HCT116 (cell line): ENCODE measurements around the gene AEBP1. TPM values are rescaled to one million over a fixed set of nuclear protein-coding genes. Genes with fewer than 3 reads are reported as not detected.
A peak's percentile ranks its signal among the peaks of the same experiment; 100 is the strongest.

ENCODE experiments used
- ATAC-seq: fragments of 200-7000 bp; cut with Tn5 transposase; 2 replicates; pipeline ENCODE4 v1.9.1; 2020; ENCODE audit warnings: mild to moderate bottlenecking, moderate library complexity
- BruUV-seq: library from RNA; stranded (reverse); fragments of 400-500 nt; replicated peaks from 2 replicates; lab custom pipeline; 2021; lab: Mats Ljungman, UMichigan
- CTCF ChIA-PET: fragments of 300-600 bp; sonication (Branson Sonifier 250); formaldehyde crosslinking; loops from one replicate; lab custom pipeline; 2021; ENCODE audit warnings: antibody characterized with exemption; lab: Charles Lee
- POLR2A ChIA-PET: fragments of 300-600, 350-600 bp; sonication (Branson Sonifier 250); formaldehyde crosslinking; loops from one replicate; lab custom pipeline; 2021; ENCODE audit warnings: antibody characterized with exemption; lab: Charles Lee
- RAD21 ChIA-PET, 2 experiments: fragments of 300-600 bp; sonication (Branson Sonifier 250); formaldehyde crosslinking; loops; one replicate each; lab custom pipeline; 2023; ENCODE audit warnings: low total read pairs in 2 of 2; ENCODE audit not compliant: uncharacterized antibody in 2 of 2, unreplicated experiment in 2 of 2, low non-redundant PET in 1 of 2; lab: Charles Lee
- DNase-seq: peaks from one replicate; pipeline ENCODE4 v3.0.0-alpha.2; 2010; ENCODE audit warnings: low read depth, low spot score
- H2AFZ ChIP-seq: fragments of 200-600 bp; shearing (Covaris generic), sonication (generic); 2 replicates; pipeline ENCODE4 v1.6.1; 2017; ENCODE audit warnings: low read depth, mixed run types, mixed read lengths, antibody characterized with exemption, low read length; ENCODE audit not compliant: poor library complexity, severe bottlenecking
- H3K27ac ChIP-seq: 2 replicates; pipeline ENCODE4 v1.5.1; 2012; ENCODE audit warnings: low read depth, low read length
- H3K27me3 ChIP-seq: fragments of 200-600 bp; sonication (generic); 2 replicates; pipeline ENCODE4 v1.6.1; 2016; ENCODE audit warnings: mixed run types, low read length, mixed read lengths; ENCODE audit not compliant: insufficient read depth
- H3K36me3 ChIP-seq, 2 experiments: fragments of 200-500 bp in 1 of 2; fragments of 200-600 bp in 1 of 2; sonication (Bioruptor generic) in 1 of 2; sonication (generic) in 1 of 2; 2 replicates each; pipeline versions ENCODE4 v1.5.1 to v1.6.1; 2014 to 2016; ENCODE audit warnings: low read length in 2 of 2, inconsistent platforms in 1 of 2, mixed read lengths in 1 of 2, mixed run types in 1 of 2; ENCODE audit not compliant: insufficient read depth in 2 of 2, control insufficient read depth in 1 of 2
- H3K4me1 ChIP-seq, 2 experiments: fragments of 200-600 bp in 1 of 2; sonication (generic) in 1 of 2; 2 replicates each; pipeline versions ENCODE4 v1.5.1 to v1.6.1; 2012 to 2017; ENCODE audit warnings: low read length in 2 of 2, inconsistent platforms in 1 of 2, mild to moderate bottlenecking in 1 of 2, mixed read lengths in 1 of 2, mixed run types in 1 of 2, moderate library complexity in 1 of 2; ENCODE audit not compliant: insufficient read depth in 2 of 2, control insufficient read depth in 1 of 2
- H3K4me2 ChIP-seq: fragments of 200-600 bp; sonication (generic); 2 replicates; pipeline ENCODE4 v1.6.1; 2017; ENCODE audit warnings: mixed run types, low read length, mixed read lengths
- H3K4me3 ChIP-seq, 2 experiments: fragments of 200-600 bp in 1 of 2; sonication (generic) in 1 of 2; replicated peaks in 1 of 2; 2 replicates each; pipeline ENCODE4 v1.5.1; 2011 to 2016; ENCODE audit warnings: low read length in 2 of 2, control low read depth in 1 of 2, low read depth in 1 of 2, mild to moderate bottlenecking in 1 of 2, mixed read lengths in 1 of 2, mixed run types in 1 of 2
- H3K79me2 ChIP-seq: fragments of 200-600 bp; sonication (generic); 2 replicates; pipeline ENCODE4 v1.6.1; 2017; ENCODE audit warnings: mild to moderate bottlenecking, mixed run types, low read length, moderate library complexity, mixed read lengths; ENCODE audit not compliant: insufficient read depth
- H3K9ac ChIP-seq: fragments of 200-600 bp; sonication (generic); 2 replicates; pipeline ENCODE4 v1.6.1; 2016; ENCODE audit warnings: low read length, mixed read lengths
- H3K9me2 ChIP-seq: fragments of 200-600 bp; sonication (generic), shearing (Covaris generic); 2 replicates; pipeline ENCODE4 v1.6.1; 2017; ENCODE audit warnings: mixed run types, mild to moderate bottlenecking, moderate library complexity; ENCODE audit not compliant: insufficient read depth
- H3K9me3 ChIP-seq, 2 experiments: fragments of 200-500 bp in 1 of 2; fragments of 200-600 bp in 1 of 2; sonication (Bioruptor generic) in 1 of 2; sonication (generic) in 1 of 2; 2 replicates each; pipeline ENCODE4 v1.6.1; 2014 to 2017; ENCODE audit warnings: low read length in 2 of 2, mixed read lengths in 2 of 2, inconsistent platforms in 1 of 2, low read depth in 1 of 2, mild to moderate bottlenecking in 1 of 2, mixed run types in 1 of 2, moderate library complexity in 1 of 2; ENCODE audit not compliant: control insufficient read depth in 1 of 2, insufficient read depth in 1 of 2
- H4K20me1 ChIP-seq: fragments of 200-600 bp; sonication (generic), shearing (Covaris generic); 2 replicates; pipeline ENCODE4 v1.6.1; 2017; ENCODE audit warnings: mixed run types, mild to moderate bottlenecking, moderate library complexity; ENCODE audit not compliant: insufficient read depth
- ATF3 ChIP-seq: IDR thresholded peaks from 2 replicates; pipeline ENCODE4 v1.6.1; 2012
- CTCF ChIP-seq, 3 experiments: fragments of 200-600 bp in 1 of 3; sonication (generic) in 1 of 3; IDR thresholded peaks in 2 of 3; conservative IDR thresholded peaks in 1 of 3; 2 replicates each; pipeline ENCODE4 v1.5.1; 2012 to 2017; ENCODE audit warnings: low read depth in 2 of 3, low read length in 2 of 3, antibody characterized with exemption in 1 of 3, borderline replicate concordance in 1 of 3, control low read depth in 1 of 3, mild to moderate bottlenecking in 1 of 3, mixed read lengths in 1 of 3, mixed run types in 1 of 3, moderate library complexity in 1 of 3; ENCODE audit not compliant: insufficient read depth in 1 of 3
- EGR1 ChIP-seq: IDR thresholded peaks from 2 replicates; pipeline ENCODE4 v1.6.1; 2012; ENCODE audit warnings: low read depth
- ELF1 ChIP-seq: IDR thresholded peaks from 2 replicates; pipeline ENCODE4 v1.6.1; 2012; ENCODE audit warnings: low read depth, borderline replicate concordance
- JUND ChIP-seq: IDR thresholded peaks from 2 replicates; pipeline ENCODE4 v1.6.1; 2012
- MAX ChIP-seq: IDR thresholded peaks from 2 replicates; pipeline ENCODE4 v1.6.1; 2012
- POLR2A ChIP-seq: IDR thresholded peaks from 2 replicates; pipeline ENCODE4 v1.7.0; 2011; ENCODE audit warnings: borderline replicate concordance; ENCODE audit not compliant: insufficient read depth, insufficient read length; ENCODE audit errors: extremely low read depth
- POLR2AphosphoS5 ChIP-seq: IDR thresholded peaks from 2 replicates; pipeline ENCODE4 v1.6.1; 2011; ENCODE audit warnings: mild to moderate bottlenecking, low read depth, low read length, moderate library complexity
- RAD21 ChIP-seq: IDR thresholded peaks from 2 replicates; pipeline ENCODE4 v1.6.1; 2012; ENCODE audit warnings: low read depth, mild to moderate bottlenecking
- TCF7L2 ChIP-seq: IDR thresholded peaks from 2 replicates; pipeline ENCODE4 v1.7.0; 2011; ENCODE audit warnings: borderline replicate concordance, inconsistent platforms; ENCODE audit not compliant: insufficient read depth, insufficient read length; ENCODE audit errors: extremely low read depth
- intact Hi-C: fragments of 100-400 bp; cut with micrococcal nuclease; formaldehyde crosslinking; loops from 2 replicates; pipeline ENCODE4 v1.10.0; 2022
- total RNA-seq: library from RNA; stranded (reverse); gene quantifications from one replicate; pipeline ENCODE4 v1.2.1, GENCODE V29; 2021; ENCODE audit not compliant: unreplicated experiment

AEBP1 gene
- total RNA-seq, 1 experiment from 2014 or later, result 0.49 TPM

GRCh38 chr7:44071726-44072363 is 32.3 kb upstream of the AEBP1 start:
- Histone ChIP-seq H3K79me2 (no peaks in the 10 kb centered on the region), H3K27me3 (no peaks in the 10 kb centered on the region), H3K4me1 (peaks cover 11 to 33% of the 10 kb centered on the region in 2 experiments), H3K27ac (peak overlapping the region; percentile 45; the same call in 1 of the 2 replicates), H3K4me2 (peak overlapping the region; percentile 70), H3K9me3 (no peaks in the 10 kb centered on the region), H3K9me2 (no peaks in the 10 kb centered on the region), H3K36me3 (peaks cover 9 to 16% of the 10 kb centered on the region in 2 experiments; a peak in 3 of 4 replicates), H3K9ac (0 out of 2 replicates have a peak overlapping the region, but pooled peaks have one; percentile 11), H4K20me1 (no peaks in the 10 kb centered on the region), H2AFZ (no peak overlapping the region), H3K4me3 (no peak overlapping the region)
- ChIA-PET POLR2A (no interaction called here), CTCF (interaction anchor here (1.3 to 1.7 kb wide), 3 partner anchors 10 to 169 kb away, joined by 5 to 8 read pairs (median 6); no protein-coding TSS in a partner anchor), RAD21 (no interaction called here)
- DNase-seq (no peak), ATAC-seq (no peak)
- TF ChIP-seq EGR1, result no peak
- no peak for TF ChIP-seq POLR2AphosphoS5
- TF ChIP-seq JUND, result 0 out of 2 replicates have a peak, but pooled peaks have one; percentile 8
- no peak for TF ChIP-seq ATF3
- no peak for TF ChIP-seq MAX
- intact Hi-C loops, result loop anchor here (1.0 kb wide), 1 partner anchor 124 kb away; no protein-coding TSS in a partner anchor
- no TSS peak for BruUV-seq

- Histone ChIP-seq H3K27ac (peak overlapping the region; percentile 45), H2AFZ (no peak overlapping the region), H3K27me3 (no peaks in the 10 kb centered on the region), H3K4me3 (no peak overlapping the region), H3K9me2 (no peaks in the 10 kb centered on the region), H3K79me2 (no peaks in the 10 kb centered on the region), H3K9me3 (no peaks in the 10 kb centered on the region), H3K9ac (0 out of 2 replicates have a peak overlapping the region, but pooled peaks have one; percentile 11), H3K4me2 (peak overlapping the region; percentile 51), H3K4me1 (peaks cover 11 to 33% of the 10 kb centered on the region in 2 experiments), H3K36me3 (peaks cover 9 to 20% of the 10 kb centered on the region in 2 experiments; a peak in 3 of 4 replicates), H4K20me1 (no peaks in the 10 kb centered on the region)
- POLR2A ChIA-PET, result no interaction called here
- intact Hi-C loops, result loop anchor here (1.0 kb wide), 1 partner anchor 124 kb away; no protein-coding TSS in a partner anchor
- BruUV-seq, result no TSS peak
- TF ChIP-seq POLR2A (no peak), POLR2AphosphoS5 (peak; percentile 48; the same call in 1 of the 2 replicates), CTCF (IDR thresholded peaks at IDR 0.05 in 2 of 3, conservative IDR thresholded peaks at IDR 0.05 in 1 of 3; ENCODE audit: borderline replicate concordance in 1 of 3, insufficient read depth in 1 of 3, low read depth in 2 of 3, low read length in 2 of 3) (peak; percentile 57 to 83 (median 72); a peak in 5 of 6 replicates), TCF7L2 (peak; percentile 41), ELF1 (no peak), RAD21 (peak; percentile 69)
- CTCF ChIA-PET, result interaction anchor here (0.6 to 1.7 kb wide), 6 partner anchors 9 to 661 kb away, joined by 3 to 8 read pairs (median 4); no protein-coding TSS in a partner anchor
- DNase-seq (peak; percentile 48), ATAC-seq (peak; percentile 84)
- RAD21 ChIA-PET, result no interaction called here
These were observed 31.5 kb upstream of the AEBP1 start for GRCh38 chr7:44072364-44073231.
